NCI-H2029 (cell line): ENCODE data around the gene SPARCL1.

Experiments used
- DNase-seq: peaks from one replicate; lab custom pipeline; 2025; lab: John Stamatoyannopoulos, UW

Gene SPARCL1

GRCh38 chr4:87540146-87541058 lies 11.2 kb upstream of the SPARCL1 start:
- no peak for DNase-seq

- DNase-seq: no peak
These were observed 3.7 kb upstream of the SPARCL1 start for GRCh38 chr4:87532907-87533306.

- DNase-seq: no peak
These were observed 2.9 kb upstream of the SPARCL1 start for GRCh38 chr4:87532109-87532508.

- DNase-seq: no peak
These were observed 2.4 kb upstream of the SPARCL1 start for GRCh38 chr4:87531621-87532020.

- no peak for DNase-seq
These were observed 1.7 kb upstream of the SPARCL1 start for GRCh38 chr4:87530868-87531267.

GRCh38 chr4:87530229-87530628 lies 1.1 kb upstream of the SPARCL1 start:
- no peak for DNase-seq

GRCh38 chr4:87527431-87528220 lies 1.6 kb downstream of the SPARCL1 start:
- peak; percentile 32 for DNase-seq

- DNase-seq: no peak
These were observed 3.4 kb downstream of the SPARCL1 start for GRCh38 chr4:87525636-87526295.

- DNase-seq: no peak
These were observed 4.7 kb downstream of the SPARCL1 start for GRCh38 chr4:87524456-87524855.

GRCh38 chr4:87523307-87523706 lies 5.9 kb downstream of the SPARCL1 start:
- no peak for DNase-seq

GRCh38 chr4:87521757-87522374 lies 7.3 kb downstream of the SPARCL1 start:
- DNase-seq: peak; percentile 78

GRCh38 chr4:87521319-87521718 lies 7.9 kb downstream of the SPARCL1 start:
- no peak for DNase-seq

- no peak for DNase-seq
These were observed 11.6 kb downstream of the SPARCL1 start for GRCh38 chr4:87517621-87518020.

- DNase-seq: no peak
These were observed 12.5 kb downstream of the SPARCL1 start for GRCh38 chr4:87516683-87517082.

GRCh38 chr4:87512400-87512799 lies 16.8 kb downstream of the SPARCL1 start:
- no peak for DNase-seq

GRCh38 chr4:87511500-87511899 lies 17.7 kb downstream of the SPARCL1 start:
- no peak for DNase-seq

GRCh38 chr4:87510747-87511146 lies 18.4 kb downstream of the SPARCL1 start:
- no peak for DNase-seq

GRCh38 chr4:87506974-87507701 lies 22.0 kb downstream of the SPARCL1 start:
- no peak for DNase-seq

GRCh38 chr4:87505862-87506261 lies 23.3 kb downstream of the SPARCL1 start:
- DNase-seq: no peak

- DNase-seq: peak; percentile 22
These were observed 26.5 kb downstream of the SPARCL1 start for GRCh38 chr4:87502580-87503238.

- DNase-seq: no peak
These were observed 29.1 kb downstream of the SPARCL1 start for GRCh38 chr4:87500092-87500462.
